ENCODE data around the gene BACH2. TPM values are rescaled to one million over a fixed set of nuclear protein-coding genes. Genes with fewer than 3 reads are reported as not detected.

Gene BACH2
- polyA plus RNA-seq, 1 donor (not counting 4 experiments of a cell fraction or from before 2014, with no cell fraction given): 0.50 TPM

GRCh38 chr6:89992818-89993217, 303.8 kb downstream of the BACH2 start:
- H3K4me2 ChIP-seq (ENCODE audit: control insufficient read depth, extremely low read depth, insufficient read depth, low read depth, low read length): no peak overlapping the region
- FAIRE-seq: no peak
- H3K4me1 ChIP-seq (ENCODE audit: control insufficient read depth, extremely low read depth, insufficient read depth, low read length): no peaks in the 10 kb centered on the region
- H4K20me1 ChIP-seq (ENCODE audit: control insufficient read depth, extremely low read depth, insufficient read depth, low read length): no peaks in the 10 kb centered on the region
- dilution Hi-C loops (cut with MboI; ENCODE audit: extremely low pct_ligation_motif_present, low sequenced_read_pairs): no loop called here
- H3K79me2 ChIP-seq (ENCODE audit: control insufficient read depth, insufficient read depth, low read length): no peaks in the 10 kb centered on the region
- TF ChIP-seq CTCF (optimal IDR thresholded peaks at IDR 0.05 in 1 of 3, IDR thresholded peaks at IDR 0.05 in 1 of 3, conservative IDR thresholded peaks at IDR 0.05 in 1 of 3; ENCODE audit: extremely low read depth in 1 of 3, insufficient read depth in 2 of 3, low read length in 3 of 3): no peak
- TF ChIP-seq EZH2 (IDR thresholded peaks at IDR 0.05; ENCODE audit: low read length): no peak
- no peaks in the 10 kb centered on the region for H3K9me3 ChIP-seq (ENCODE audit: control insufficient read depth, low read depth, low read length)
- no peak overlapping the region for H3K4me3 ChIP-seq (ENCODE audit: control insufficient read depth in 2 of 3, extremely low read depth in 1 of 3, insufficient read depth in 2 of 3, low read depth in 1 of 3, low read length in 3 of 3)
- no peaks in the 10 kb centered on the region for H3K9me1 ChIP-seq (ENCODE audit: control insufficient read depth, extremely low read depth, insufficient read depth, low read length)
- H3K27ac ChIP-seq (ENCODE audit: control insufficient read depth, insufficient read depth, low read length): no peak overlapping the region
- no peak for DNase-seq (ENCODE audit: low read depth, low spot score)
- H2AFZ ChIP-seq (ENCODE audit: control insufficient read depth, low read length): no peak overlapping the region
- H3K27me3 ChIP-seq (ENCODE audit: control insufficient read depth, extremely low read depth, insufficient read depth, low read length): no peaks in the 10 kb centered on the region
- no peaks in the 10 kb centered on the region for H3K36me3 ChIP-seq (ENCODE audit: control insufficient read depth in 2 of 2, extremely low read depth in 1 of 2, insufficient read depth in 2 of 2, low read length in 2 of 2)
- no peak overlapping the region for H3K9ac ChIP-seq (ENCODE audit: control insufficient read depth, extremely low read depth, insufficient read depth, low read length)

GRCh38 chr6:89989742-89990141, 306.9 kb downstream of the BACH2 start:
- Histone ChIP-seq H3K9me3 (ENCODE audit: control insufficient read depth, low read depth, low read length) (no peaks in the 10 kb centered on the region), H3K27ac (ENCODE audit: control insufficient read depth, insufficient read depth, low read length) (no peak overlapping the region), H3K79me2 (ENCODE audit: control insufficient read depth, insufficient read depth, low read length) (no peaks in the 10 kb centered on the region), H3K4me3 (ENCODE audit: control insufficient read depth in 2 of 3, extremely low read depth in 1 of 3, insufficient read depth in 2 of 3, low read depth in 1 of 3, low read length in 3 of 3) (no peak overlapping the region), H2AFZ (ENCODE audit: control insufficient read depth, low read length) (no peak overlapping the region), H3K4me2 (ENCODE audit: control insufficient read depth, extremely low read depth, insufficient read depth, low read depth, low read length) (no peak overlapping the region), H3K9ac (ENCODE audit: control insufficient read depth, extremely low read depth, insufficient read depth, low read length) (no peak overlapping the region), H3K27me3 (ENCODE audit: control insufficient read depth, extremely low read depth, insufficient read depth, low read length) (no peaks in the 10 kb centered on the region), H3K36me3 (ENCODE audit: control insufficient read depth in 2 of 2, extremely low read depth in 1 of 2, insufficient read depth in 2 of 2, low read length in 2 of 2) (no peaks in the 10 kb centered on the region), H4K20me1 (ENCODE audit: control insufficient read depth, extremely low read depth, insufficient read depth, low read length) (no peaks in the 10 kb centered on the region), H3K9me1 (ENCODE audit: control insufficient read depth, extremely low read depth, insufficient read depth, low read length) (no peaks in the 10 kb centered on the region), H3K4me1 (ENCODE audit: control insufficient read depth, extremely low read depth, insufficient read depth, low read length) (no peaks in the 10 kb centered on the region)
- TF ChIP-seq CTCF (optimal IDR thresholded peaks at IDR 0.05 in 1 of 3, IDR thresholded peaks at IDR 0.05 in 1 of 3, conservative IDR thresholded peaks at IDR 0.05 in 1 of 3; ENCODE audit: extremely low read depth in 1 of 3, insufficient read depth in 2 of 3, low read length in 3 of 3) (no peak), EZH2 (IDR thresholded peaks at IDR 0.05; ENCODE audit: low read length) (no peak)
- dilution Hi-C loops (cut with MboI; ENCODE audit: extremely low pct_ligation_motif_present, low sequenced_read_pairs): no loop called here
- no peak for FAIRE-seq
- DNase-seq (ENCODE audit: low read depth, low spot score): no peak

All from keratinocyte (primary cell).